Measurements from ENCODE around the gene SLC35G1. TPM values are rescaled to one million over a fixed set of nuclear protein-coding genes. Genes with fewer than 3 reads are reported as not detected.

SLC35G1 gene
- total RNA-seq, 4 donors from 2014 or later = 21.1 to 69.7 (median 68.3) TPM; not detected in 1

GRCh38 chr10:93945819-93946218, 52.0 kb downstream of the SLC35G1 start:
- Histone ChIP-seq H3K27ac (no peak overlapping the region), H3K4me1 (no peaks in the 10 kb centered on the region), H3K27me3 (no peaks in the 10 kb centered on the region), H3K4me3 (no peak overlapping the region), H3K9me3 (no peaks in the 10 kb centered on the region), H3K36me3 (no peaks in the 10 kb centered on the region)
- TF ChIP-seq POLR2A (IDR thresholded peaks at IDR 0.05) (no peak), CTCF (IDR thresholded peaks at IDR 0.05) (no peak)
- no peak for DNase-seq

- Histone ChIP-seq H3K27ac (no peak overlapping the region), H3K36me3 (no peaks in the 10 kb centered on the region), H3K4me3 (no peak overlapping the region), H3K4me1 (no peaks in the 10 kb centered on the region), H3K9me3 (no peaks in the 10 kb centered on the region), H3K27me3 (no peaks in the 10 kb centered on the region)
- no peak for DNase-seq
- TF ChIP-seq POLR2A (IDR thresholded peaks at IDR 0.05) (no peak), CTCF (IDR thresholded peaks at IDR 0.05) (no peak)
Measured at GRCh38 chr10:93947055-93947454, 53.3 kb downstream of the SLC35G1 start.

- Histone ChIP-seq H3K36me3 (no peaks in the 10 kb centered on the region), H3K4me3 (no peak overlapping the region), H3K4me1 (no peaks in the 10 kb centered on the region), H3K9me3 (no peaks in the 10 kb centered on the region), H3K27ac (no peak overlapping the region), H3K27me3 (no peaks in the 10 kb centered on the region)
- TF ChIP-seq POLR2A (IDR thresholded peaks at IDR 0.05) (no peak), CTCF (IDR thresholded peaks at IDR 0.05) (no peak)
- no peak for DNase-seq
Measured at GRCh38 chr10:93947524-93947923, 53.7 kb downstream of the SLC35G1 start.

- Histone ChIP-seq H3K27me3 (no peaks in the 10 kb centered on the region), H3K9me3 (no peaks in the 10 kb centered on the region), H3K4me3 (no peak overlapping the region), H3K4me1 (no peaks in the 10 kb centered on the region), H3K36me3 (no peaks in the 10 kb centered on the region), H3K27ac (no peak overlapping the region)
- no peak for DNase-seq
- TF ChIP-seq CTCF (IDR thresholded peaks at IDR 0.05) (no peak), POLR2A (IDR thresholded peaks at IDR 0.05) (no peak)
Measured at GRCh38 chr10:93951905-93952304, 58.1 kb downstream of the SLC35G1 start.

Other genes starting within 250 kb of the SLC35G1 start
- 10 to 100 TPM; 10.6 to 20.8 (median 15.4) TPM for gene FRA10AC1, start 191.4 kb upstream of the SLC35G1 start, total RNA-seq
- gene LGI1, start 136.0 kb upstream of the SLC35G1 start, total RNA-seq = 1 to 10 TPM in 2 of 4 donors, not detected in 2; 1.1 to 1.9 TPM
- gene PLCE1, start 100.0 kb downstream of the SLC35G1 start, total RNA-seq = 10 to 100 TPM; 15.4 to 42.9 (median 33.5) TPM